ENCODE measurements around the gene TRABD2B.

TRABD2B gene

DNA sequence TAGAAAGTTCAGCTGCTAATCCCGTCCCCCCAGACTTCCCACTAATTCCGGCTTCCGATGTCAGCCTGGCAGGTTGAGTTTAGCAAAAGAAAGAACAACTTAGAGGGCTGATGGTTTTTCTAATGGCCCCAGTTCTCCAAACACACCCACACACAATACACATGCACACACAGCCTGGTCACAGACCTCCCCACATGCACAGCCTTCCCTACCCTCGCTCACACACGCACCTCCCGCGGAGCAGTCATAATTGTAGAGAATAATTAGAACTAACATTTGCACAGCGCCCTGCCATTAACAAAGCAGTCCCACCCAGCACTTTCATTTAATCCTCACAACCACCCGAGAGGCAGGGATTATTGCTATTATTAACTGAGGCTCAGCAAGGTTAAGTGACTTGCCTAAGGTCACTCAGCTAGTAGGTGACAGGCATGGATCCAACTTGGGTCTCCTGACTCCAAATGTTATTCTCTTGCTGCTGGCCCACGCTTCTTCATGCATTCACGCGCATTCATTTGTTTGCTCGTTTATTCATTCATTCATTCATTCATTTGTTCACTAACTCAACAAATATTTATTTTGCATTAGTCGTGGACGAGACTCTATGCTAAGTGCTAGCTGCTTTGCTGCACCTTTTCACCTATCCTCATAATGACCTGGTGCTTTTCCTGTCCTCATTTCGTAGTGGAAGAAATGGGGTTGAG, 284.4 kb downstream of the TRABD2B start:
- DNase-seq: no peak

DNA sequence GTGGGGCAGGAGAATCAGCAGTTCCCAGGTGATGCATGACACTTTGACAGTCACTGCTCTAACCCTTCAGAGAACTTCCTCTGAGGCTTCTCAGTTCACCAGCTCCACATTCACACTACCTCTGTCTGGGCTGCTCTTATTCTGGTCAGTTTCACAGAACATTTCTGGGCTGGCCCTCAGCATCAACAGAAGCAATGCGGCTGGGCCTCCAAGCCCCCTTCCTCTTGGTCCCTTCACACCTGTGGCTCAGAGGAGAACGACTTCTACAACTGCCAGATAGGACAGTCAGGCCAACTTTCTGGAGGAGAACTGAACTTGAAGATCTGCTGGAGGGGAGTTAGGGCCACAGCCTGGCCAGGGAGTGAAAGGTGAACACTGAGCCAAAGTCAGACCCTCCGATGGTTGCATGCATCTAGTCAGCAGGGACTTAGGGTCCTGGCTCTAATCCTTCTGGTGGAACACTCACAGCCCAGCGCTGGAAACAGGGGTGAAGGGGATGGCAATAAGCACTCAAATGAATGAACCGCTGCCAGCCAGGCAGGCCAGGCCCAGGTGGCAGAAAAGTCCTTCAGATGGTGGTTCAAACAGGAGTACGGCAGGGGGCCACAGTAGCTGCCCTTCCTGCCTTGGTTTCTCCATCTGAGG, 285.2 kb downstream of the TRABD2B start:
- no peak for DNase-seq

DNA sequence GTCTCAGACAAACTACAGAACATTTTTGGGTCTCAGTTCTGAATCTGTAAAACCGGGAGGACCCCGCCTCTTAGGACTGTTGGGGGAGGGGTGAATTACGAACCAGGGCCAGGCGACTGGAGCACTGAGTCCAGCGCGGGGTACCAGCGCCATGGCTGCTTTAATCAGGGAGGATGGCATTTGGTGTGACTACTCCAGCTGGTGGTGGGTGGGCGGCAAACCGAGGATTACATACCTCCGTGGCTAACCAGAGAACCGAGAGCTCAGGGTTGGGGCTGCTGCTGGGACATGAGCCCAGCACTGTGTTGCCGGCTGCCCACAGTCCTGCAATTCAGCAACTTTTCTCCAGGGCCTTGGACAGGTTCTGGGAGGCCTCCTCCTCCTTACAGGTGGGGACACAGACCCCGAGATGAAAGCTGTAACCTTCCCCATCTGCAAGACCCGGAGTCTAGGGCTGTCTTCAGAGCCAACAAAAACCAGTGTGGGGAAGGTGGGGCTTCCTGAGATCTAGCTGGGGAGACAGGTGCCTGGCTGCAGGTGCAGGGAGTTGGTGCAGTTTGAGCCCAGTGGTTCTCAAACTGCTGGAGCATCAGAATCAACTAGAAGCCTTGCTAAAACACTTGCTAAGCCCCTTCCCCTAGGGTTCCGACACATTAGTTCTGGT, 285.9 kb downstream of the TRABD2B start:
- no peak for DNase-seq
